Dendritic cell treated with granulocyte-macrophage colony-stimulating factor and Interleukin-4, amounts not matched to agents 40 ng/mL and 50 ng/mL, for 4 days (primary cell): ENCODE data around the gene CEP104.

Experiments
- H3K27ac Mint-ChIP-seq: one replicate; pipeline ENCODE4 v1.8.0; 2022; ENCODE audit warnings: mild to moderate bottlenecking, mixed read lengths
- H3K27me3 Mint-ChIP-seq: one replicate; pipeline ENCODE4 v1.8.0; 2022; ENCODE audit warnings: mild to moderate bottlenecking, mixed read lengths
- H3K36me3 Mint-ChIP-seq: one replicate; pipeline ENCODE4 v1.8.0; 2022; ENCODE audit warnings: low read depth, mixed read lengths
- H3K4me1 Mint-ChIP-seq: one replicate; pipeline ENCODE4 v1.8.0; 2022; ENCODE audit warnings: low read depth, mixed read lengths
- H3K4me3 Mint-ChIP-seq: one replicate; pipeline ENCODE4 v1.8.0; 2022; ENCODE audit warnings: mild to moderate bottlenecking, moderate library complexity, mixed read lengths
- H3K9me3 Mint-ChIP-seq: one replicate; pipeline ENCODE4 v1.8.0; 2022; ENCODE audit warnings: mixed read lengths
- intact Hi-C: fragments of 100-400 bp; cut with micrococcal nuclease; formaldehyde crosslinking; loops from one replicate; pipeline ENCODE4 v1.15.0; 2022

The CEP104 gene

GRCh38 chr1:3886691-3887090 is 29.7 kb upstream of the CEP104 start:
- H3K27ac Mint-ChIP-seq: no peak overlapping the region
- no peak overlapping the region for H3K4me3 Mint-ChIP-seq
- H3K36me3 Mint-ChIP-seq: peaks cover 94% of the 10 kb centered on the region
- peaks cover 17% of the 10 kb centered on the region for H3K4me1 Mint-ChIP-seq
- no peaks in the 10 kb centered on the region for H3K9me3 Mint-ChIP-seq
- intact Hi-C loops: no loop called here
- H3K27me3 Mint-ChIP-seq: no peaks in the 10 kb centered on the region

GRCh38 chr1:3886106-3886670 is 29.2 kb upstream of the CEP104 start:
- H3K36me3 Mint-ChIP-seq: peaks cover 96% of the 10 kb centered on the region

GRCh38 chr1:3885611-3886010 is 28.6 kb upstream of the CEP104 start:
- no peaks in the 10 kb centered on the region for H3K27me3 Mint-ChIP-seq
- no peak overlapping the region for H3K27ac Mint-ChIP-seq
- no peaks in the 10 kb centered on the region for H3K9me3 Mint-ChIP-seq
- peaks cover 99% of the 10 kb centered on the region for H3K36me3 Mint-ChIP-seq
- no peak overlapping the region for H3K4me3 Mint-ChIP-seq
- peaks cover 20% of the 10 kb centered on the region for H3K4me1 Mint-ChIP-seq
- intact Hi-C loops: no loop called here

More at GRCh38 chr1:3886106-3886670, 29.2 kb upstream of the CEP104 start:
- intact Hi-C loops: no loop called here
- no peaks in the 10 kb centered on the region for H3K9me3 Mint-ChIP-seq
- no peaks in the 10 kb centered on the region for H3K27me3 Mint-ChIP-seq
- no peak overlapping the region for H3K27ac Mint-ChIP-seq
- peaks cover 17% of the 10 kb centered on the region for H3K4me1 Mint-ChIP-seq
- no peak overlapping the region for H3K4me3 Mint-ChIP-seq

GRCh38 chr1:3884966-3885365 is 28.0 kb upstream of the CEP104 start:
- Mint-ChIP-seq H3K9me3 (no peaks in the 10 kb centered on the region), H3K4me3 (no peak overlapping the region), H3K27ac (no peak overlapping the region), H3K27me3 (no peaks in the 10 kb centered on the region), H3K4me1 (peaks cover 17% of the 10 kb centered on the region), H3K36me3 (peaks cover 99% of the 10 kb centered on the region)
- intact Hi-C loops: no loop called here

- no peaks in the 10 kb centered on the region for H3K27me3 Mint-ChIP-seq
- H3K4me1 Mint-ChIP-seq: peaks cover 13% of the 10 kb centered on the region
- H3K36me3 Mint-ChIP-seq: peaks cover 99% of the 10 kb centered on the region
- H3K27ac Mint-ChIP-seq: no peak overlapping the region
- no peak overlapping the region for H3K4me3 Mint-ChIP-seq
- intact Hi-C loops: no loop called here
- peaks cover 13% of the 10 kb centered on the region for H3K9me3 Mint-ChIP-seq
Observed at GRCh38 chr1:3883194-3883925, 26.3 kb upstream of the CEP104 start.

GRCh38 chr1:3881193-3881480 is 24.1 kb upstream of the CEP104 start:
- peaks cover 99% of the 10 kb centered on the region for H3K36me3 Mint-ChIP-seq
- intact Hi-C loops: no loop called here
- H3K27ac Mint-ChIP-seq: no peak overlapping the region
- peaks cover 17% of the 10 kb centered on the region for H3K9me3 Mint-ChIP-seq
- peaks cover 13% of the 10 kb centered on the region for H3K4me1 Mint-ChIP-seq
- no peak overlapping the region for H3K4me3 Mint-ChIP-seq
- no peaks in the 10 kb centered on the region for H3K27me3 Mint-ChIP-seq

- Mint-ChIP-seq H3K36me3 (peaks cover 99% of the 10 kb centered on the region), H3K27ac (no peak overlapping the region), H3K4me3 (no peak overlapping the region), H3K4me1 (peaks cover 13% of the 10 kb centered on the region), H3K9me3 (peaks cover 17% of the 10 kb centered on the region), H3K27me3 (no peaks in the 10 kb centered on the region)
- intact Hi-C loops: no loop called here
Observed at GRCh38 chr1:3880429-3881192, 23.6 kb upstream of the CEP104 start.

GRCh38 chr1:3879787-3880428 is 22.9 kb upstream of the CEP104 start:
- Mint-ChIP-seq H3K36me3 (peaks cover 99% of the 10 kb centered on the region), H3K4me3 (no peak overlapping the region)
- intact Hi-C loops: no loop called here

GRCh38 chr1:3879099-3879498 is 22.1 kb upstream of the CEP104 start:
- Mint-ChIP-seq H3K27me3 (no peaks in the 10 kb centered on the region), H3K9me3 (peaks cover 17% of the 10 kb centered on the region), H3K36me3 (peaks cover 96% of the 10 kb centered on the region), H3K4me1 (peaks cover 13% of the 10 kb centered on the region), H3K27ac (no peak overlapping the region), H3K4me3 (no peak overlapping the region)
- intact Hi-C loops: no loop called here

More at GRCh38 chr1:3879787-3880428, 22.9 kb upstream of the CEP104 start:
- Mint-ChIP-seq H3K27ac (no peak overlapping the region), H3K9me3 (peaks cover 17% of the 10 kb centered on the region), H3K4me1 (peaks cover 13% of the 10 kb centered on the region), H3K27me3 (no peaks in the 10 kb centered on the region)

- H3K9me3 Mint-ChIP-seq: peaks cover 17% of the 10 kb centered on the region
- H3K4me1 Mint-ChIP-seq: peaks cover 13% of the 10 kb centered on the region
- peaks cover 97% of the 10 kb centered on the region for H3K36me3 Mint-ChIP-seq
- H3K27me3 Mint-ChIP-seq: no peaks in the 10 kb centered on the region
- H3K4me3 Mint-ChIP-seq: no peak overlapping the region
- intact Hi-C loops: no loop called here
- H3K27ac Mint-ChIP-seq: no peak overlapping the region
Observed at GRCh38 chr1:3876716-3877115, 19.7 kb upstream of the CEP104 start.

GRCh38 chr1:3874736-3875135 is 17.7 kb upstream of the CEP104 start:
- intact Hi-C loops: no loop called here
- Mint-ChIP-seq H3K27ac (no peak overlapping the region), H3K4me3 (no peak overlapping the region), H3K27me3 (no peaks in the 10 kb centered on the region), H3K36me3 (peaks cover 97% of the 10 kb centered on the region), H3K4me1 (no peaks in the 10 kb centered on the region), H3K9me3 (peaks cover 17% of the 10 kb centered on the region)

GRCh38 chr1:3872546-3872945 is 15.5 kb upstream of the CEP104 start:
- Mint-ChIP-seq H3K4me3 (no peak overlapping the region), H3K27ac (no peak overlapping the region), H3K36me3 (peaks cover 97% of the 10 kb centered on the region), H3K4me1 (no peaks in the 10 kb centered on the region), H3K9me3 (no peaks in the 10 kb centered on the region), H3K27me3 (no peaks in the 10 kb centered on the region)
- intact Hi-C loops: no loop called here

GRCh38 chr1:3871451-3871805 is 14.4 kb upstream of the CEP104 start:
- H3K4me3 Mint-ChIP-seq: no peak overlapping the region

GRCh38 chr1:3869751-3870301 is 12.8 kb upstream of the CEP104 start:
- Mint-ChIP-seq H3K9me3 (no peaks in the 10 kb centered on the region), H3K27ac (no peak overlapping the region)

More at GRCh38 chr1:3871451-3871805, 14.4 kb upstream of the CEP104 start:
- intact Hi-C loops: no loop called here
- Mint-ChIP-seq H3K36me3 (peaks cover 97% of the 10 kb centered on the region), H3K27ac (no peak overlapping the region), H3K9me3 (no peaks in the 10 kb centered on the region), H3K27me3 (no peaks in the 10 kb centered on the region), H3K4me1 (no peaks in the 10 kb centered on the region)

More at GRCh38 chr1:3869751-3870301, 12.8 kb upstream of the CEP104 start:
- H3K36me3 Mint-ChIP-seq: peaks cover 84% of the 10 kb centered on the region
- H3K4me3 Mint-ChIP-seq: no peak overlapping the region
- H3K27me3 Mint-ChIP-seq: no peaks in the 10 kb centered on the region
- intact Hi-C loops: no loop called here
- peaks cover 5% of the 10 kb centered on the region for H3K4me1 Mint-ChIP-seq
